HFF-Myc (cell line): ENCODE data around the gene HELZ.

Experiments used
- DNase-seq: peaks from one replicate; pipeline ENCODE4 v3.0.0-alpha.2; 2011; ENCODE audit warnings: low read depth; ENCODE audit errors: extremely low read depth
- H3K4me3 ChIP-seq: replicated peaks from 2 replicates; pipeline ENCODE4 v1.5.1; 2011; ENCODE audit warnings: low read depth, mild to moderate bottlenecking, control low read depth, low read length
- TF ChIP-seq, protein P1 (sequence below): IDR thresholded peaks from 2 replicates; pipeline ENCODE4 v1.5.1; 2012; ENCODE audit warnings: mild to moderate bottlenecking, low read depth, low read length, control low read depth; ENCODE audit errors: missing control alignments

HELZ gene

GRCh38 chr17:67113486-67113885 is 131.5 kb downstream of the HELZ start:
- H3K4me3 ChIP-seq = no peak overlapping the region
- TF ChIP-seq, protein P1, sequence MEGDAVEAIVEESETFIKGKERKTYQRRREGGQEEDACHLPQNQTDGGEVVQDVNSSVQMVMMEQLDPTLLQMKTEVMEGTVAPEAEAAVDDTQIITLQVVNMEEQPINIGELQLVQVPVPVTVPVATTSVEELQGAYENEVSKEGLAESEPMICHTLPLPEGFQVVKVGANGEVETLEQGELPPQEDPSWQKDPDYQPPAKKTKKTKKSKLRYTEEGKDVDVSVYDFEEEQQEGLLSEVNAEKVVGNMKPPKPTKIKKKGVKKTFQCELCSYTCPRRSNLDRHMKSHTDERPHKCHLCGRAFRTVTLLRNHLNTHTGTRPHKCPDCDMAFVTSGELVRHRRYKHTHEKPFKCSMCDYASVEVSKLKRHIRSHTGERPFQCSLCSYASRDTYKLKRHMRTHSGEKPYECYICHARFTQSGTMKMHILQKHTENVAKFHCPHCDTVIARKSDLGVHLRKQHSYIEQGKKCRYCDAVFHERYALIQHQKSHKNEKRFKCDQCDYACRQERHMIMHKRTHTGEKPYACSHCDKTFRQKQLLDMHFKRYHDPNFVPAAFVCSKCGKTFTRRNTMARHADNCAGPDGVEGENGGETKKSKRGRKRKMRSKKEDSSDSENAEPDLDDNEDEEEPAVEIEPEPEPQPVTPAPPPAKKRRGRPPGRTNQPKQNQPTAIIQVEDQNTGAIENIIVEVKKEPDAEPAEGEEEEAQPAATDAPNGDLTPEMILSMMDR = no peak
- DNase-seq = no peak

GRCh38 chr17:67111808-67112207 is 133.2 kb downstream of the HELZ start:
- TF ChIP-seq, protein P1 = no peak
- no peak for DNase-seq
- H3K4me3 ChIP-seq = no peak overlapping the region

DNA sequence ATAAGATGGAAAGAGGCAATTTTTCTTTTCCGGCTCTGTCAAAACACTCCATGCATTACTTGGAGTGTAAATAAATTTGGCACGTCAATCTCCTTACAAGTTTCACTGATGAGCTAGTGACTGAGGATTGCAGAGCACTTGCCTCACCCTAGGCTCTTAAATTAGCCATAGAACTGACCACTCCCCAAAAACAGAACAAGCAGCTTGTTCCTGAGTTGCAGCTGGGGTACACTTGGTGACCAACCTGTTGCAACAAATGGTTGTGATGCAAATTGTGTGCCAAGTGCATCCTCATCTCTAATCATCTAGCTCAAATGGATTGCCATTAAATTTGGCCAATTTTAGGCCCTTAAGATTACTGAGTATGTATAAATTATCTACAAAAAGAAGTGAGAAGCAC is 133.7 kb downstream of the HELZ start:
- DNase-seq = no peak
- H3K4me3 ChIP-seq = no peak overlapping the region
- TF ChIP-seq, protein P1 = no peak

DNA sequence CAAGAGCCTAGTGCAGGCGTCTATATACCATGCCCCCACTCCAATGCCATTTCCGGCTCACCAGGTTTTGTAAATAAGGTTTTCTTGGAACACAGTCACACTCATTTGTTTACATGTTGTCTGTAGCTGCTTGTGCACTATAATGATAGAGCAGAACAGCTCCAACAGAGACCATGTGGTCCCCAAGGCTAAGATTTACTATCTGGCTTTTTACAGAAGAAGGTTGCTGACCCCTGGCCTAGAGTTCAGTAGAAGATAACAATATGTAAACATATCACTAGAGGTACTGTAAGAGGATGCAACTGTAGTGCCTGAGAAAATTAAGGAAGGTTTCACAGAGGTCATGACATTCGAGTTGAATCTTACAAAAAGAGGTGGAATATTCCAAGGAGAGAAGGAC is 134.4 kb downstream of the HELZ start:
- no peak overlapping the region for H3K4me3 ChIP-seq
- DNase-seq = no peak
- TF ChIP-seq, protein P1 = no peak

DNA sequence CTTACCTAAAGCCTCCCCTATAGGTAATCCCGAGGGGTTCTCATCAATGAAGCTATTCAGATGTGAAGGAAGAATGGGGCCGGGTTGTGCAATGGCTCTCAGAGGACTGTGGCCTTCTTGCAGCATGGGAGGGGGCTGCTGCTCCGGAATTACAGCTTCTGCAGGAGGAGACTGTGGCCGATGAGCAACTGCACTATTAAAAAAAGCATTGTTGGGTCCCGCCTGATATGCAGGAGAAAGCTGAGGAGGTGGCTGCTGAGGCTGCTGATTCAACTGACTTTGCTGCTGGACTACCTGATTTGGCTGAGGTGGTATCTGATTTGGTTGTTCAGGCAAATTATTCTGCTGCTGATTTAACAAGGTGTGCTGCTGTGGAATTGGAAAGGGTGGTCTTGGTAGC is 135.9 kb downstream of the HELZ start:
- TF ChIP-seq, protein P1 = no peak
- DNase-seq = no peak
- no peak overlapping the region for H3K4me3 ChIP-seq

DNA sequence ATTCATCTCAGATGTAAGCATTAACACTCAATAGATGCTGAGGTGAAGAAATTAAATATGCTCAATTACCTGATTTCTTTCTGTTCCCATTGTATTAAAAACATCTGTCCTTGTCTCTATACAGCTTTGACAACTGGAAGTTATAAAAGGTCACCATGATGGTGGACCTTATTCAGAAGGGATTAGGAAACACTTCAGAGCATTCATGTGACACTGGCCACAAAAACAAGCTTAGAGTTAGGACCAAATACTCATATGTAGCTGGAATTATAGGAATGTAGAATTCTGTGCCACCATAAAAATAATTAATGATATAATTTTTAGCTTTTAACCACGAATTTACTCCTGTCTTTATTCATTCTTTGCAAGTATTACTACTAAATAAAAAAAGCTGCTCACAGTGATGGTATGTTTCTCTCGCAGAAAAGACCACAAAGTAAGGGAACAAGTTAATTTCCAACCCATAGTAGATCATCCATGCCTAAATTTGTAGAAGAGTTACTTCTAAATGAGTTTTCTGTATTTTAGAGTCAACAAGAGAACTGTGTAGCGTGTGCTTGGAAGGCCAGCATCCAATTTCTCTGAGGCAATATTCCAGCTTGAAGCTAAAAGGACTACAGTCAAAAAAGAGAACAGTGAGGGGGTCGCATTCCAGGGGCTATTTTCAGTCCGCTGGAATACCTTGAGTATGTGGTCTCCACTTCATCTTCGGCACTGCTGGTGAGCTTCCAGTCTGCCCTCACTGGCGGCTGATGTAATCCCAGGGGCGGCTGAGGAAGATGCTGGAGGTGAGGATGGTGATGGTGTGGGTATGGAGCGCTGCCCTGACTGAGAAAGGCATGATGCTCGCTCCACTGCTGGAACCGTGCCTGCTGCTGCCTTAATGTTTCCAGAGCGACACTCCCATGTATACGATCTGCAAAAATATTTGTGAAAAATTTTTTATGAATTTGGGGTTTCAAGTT is 136.9 kb downstream of the HELZ start:
- DNase-seq = no peak
- no peak overlapping the region for H3K4me3 ChIP-seq
- TF ChIP-seq, protein P1 = no peak
